ENCODE measurements around the gene OLFML2B. TPM values are rescaled to one million over a fixed set of nuclear protein-coding genes. Genes with fewer than 3 reads are reported as not detected.

OLFML2B gene
- total and polyA plus RNA-seq, 2 of the 13 experiments (the other 11 are each of a cell fraction or from before 2014, with no cell fraction given): not detected

DNA sequence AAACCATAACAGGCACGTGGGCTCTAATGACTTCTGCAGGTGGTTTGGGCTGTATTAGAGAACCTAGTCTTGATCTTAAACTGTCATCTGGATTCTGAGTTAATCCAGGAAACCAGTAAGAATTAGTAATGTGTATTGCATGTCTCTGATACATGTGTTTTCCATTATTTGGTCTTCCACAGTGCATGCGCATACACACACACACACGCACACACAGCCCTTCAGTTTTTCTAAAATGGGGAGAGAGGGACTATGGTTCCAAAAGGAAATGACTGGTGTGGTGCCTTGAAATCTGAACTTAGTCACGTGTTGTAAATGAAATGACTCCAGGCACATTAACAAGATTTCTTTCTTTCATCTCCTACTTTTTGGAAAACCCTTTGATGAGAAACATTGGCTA lies 67.6 kb downstream of the OLFML2B start:
- no peak for DNase-seq (ENCODE audit: low spot score)
- intact Hi-C loops (cut with micrococcal nuclease; ENCODE audit: unreplicated experiment) (no loop called here), in situ Hi-C loops (cut with HindIII; ENCODE audit: extremely low pct_ligation_motif_present, low pct_unique_long_range_greater_than_20kb) (no loop called here)
- H4K20me1 ChIP-seq (ENCODE audit: insufficient read depth, low read length): no peaks in the 10 kb centered on the region
- H3K9me3 ChIP-seq (ENCODE audit: low read length): no peaks in the 10 kb centered on the region
- TF ChIP-seq ZZZ3 (CRISPR knock-in tag; IDR thresholded peaks at IDR 0.05; ENCODE audit: borderline replicate concordance) (no peak), BCL6 (CRISPR knock-in tag; IDR thresholded peaks at IDR 0.05) (no peak)
- peaks cover 0 to 12% of the 10 kb centered on the region in 2 experiments; a peak in 3 of 5 replicates for H3K36me3 ChIP-seq (replicated peaks in 1 of 2; ENCODE audit: control insufficient read depth in 1 of 2, insufficient read depth in 2 of 2, low read length in 2 of 2)
- H3K9ac ChIP-seq (ENCODE audit: insufficient read depth, low read depth, low read length): no peak overlapping the region
- H3K4me2 ChIP-seq (ENCODE audit: low read depth, low read length): no peak overlapping the region
- H3K4me1 ChIP-seq (ENCODE audit: insufficient read depth, low read length): no peaks in the 10 kb centered on the region
- CTCF ChIA-PET (ENCODE audit: low intra/inter-chr PET ratio, low total read pairs): no interaction called here
- POLR2A ChIA-PET: no interaction called here
- ATAC-seq: no peak
- H3K27me3 ChIP-seq (ENCODE audit: control insufficient read depth in 1 of 2, insufficient read depth in 2 of 2, low read length in 2 of 2): no peaks in the 10 kb centered on the region
- FAIRE-seq: no peak
- H3K4me3 ChIP-seq (replicated peaks in 1 of 3; ENCODE audit: insufficient read depth in 1 of 3, low read depth in 2 of 3, low read length in 3 of 3): no peak overlapping the region
- no TSS peak for BruUV-seq (replicated peaks)
- no peak overlapping the region for H2AFZ ChIP-seq (ENCODE audit: low read length)
- H3K79me2 ChIP-seq (ENCODE audit: insufficient read depth, low read length): no peaks in the 10 kb centered on the region
- WGBS (ENCODE audit: low lambda C conversion rate): 93% methylated on average over 4 of the region's 4 CpGs
- no peak overlapping the region for H3K27ac ChIP-seq (ENCODE audit: extremely low read length, insufficient read depth, low read length)

DNA sequence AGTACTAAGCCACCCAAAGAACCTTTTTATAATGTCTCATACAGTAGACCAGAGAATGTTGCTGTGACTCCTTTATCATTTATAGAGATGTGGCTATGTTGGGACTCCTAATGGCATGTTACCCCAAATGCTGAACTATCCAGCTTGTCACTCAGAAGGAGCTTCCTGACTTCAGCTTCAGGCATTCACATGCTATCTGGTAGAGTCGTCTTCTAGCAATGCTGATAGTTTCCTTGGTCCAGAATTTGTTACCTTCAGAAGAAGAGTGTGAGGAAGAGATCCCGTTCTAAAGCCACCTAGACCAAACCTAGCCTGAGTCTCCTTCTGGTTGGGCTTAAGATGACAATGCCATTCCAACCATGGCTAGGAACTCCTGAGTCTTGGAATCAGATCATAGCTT lies 68.1 kb downstream of the OLFML2B start:
- Histone ChIP-seq H3K9me3 (ENCODE audit: low read length) (no peaks in the 10 kb centered on the region), H3K4me2 (ENCODE audit: low read depth, low read length) (no peak overlapping the region), H3K36me3 (replicated peaks in 1 of 2; ENCODE audit: control insufficient read depth in 1 of 2, insufficient read depth in 2 of 2, low read length in 2 of 2) (peaks cover 0 to 11% of the 10 kb centered on the region in 2 experiments; a peak in 3 of 5 replicates), H4K20me1 (ENCODE audit: insufficient read depth, low read length) (no peaks in the 10 kb centered on the region), H2AFZ (ENCODE audit: low read length) (no peak overlapping the region), H3K4me3 (replicated peaks in 1 of 3; ENCODE audit: insufficient read depth in 1 of 3, low read depth in 2 of 3, low read length in 3 of 3) (no peak overlapping the region), H3K4me1 (ENCODE audit: insufficient read depth, low read length) (no peaks in the 10 kb centered on the region), H3K27me3 (ENCODE audit: control insufficient read depth in 1 of 2, insufficient read depth in 2 of 2, low read length in 2 of 2) (no peaks in the 10 kb centered on the region), H3K79me2 (ENCODE audit: insufficient read depth, low read length) (no peaks in the 10 kb centered on the region), H3K9ac (ENCODE audit: insufficient read depth, low read depth, low read length) (no peak overlapping the region), H3K27ac (ENCODE audit: extremely low read length, insufficient read depth, low read length) (no peak overlapping the region)
- no peak for ATAC-seq
- CTCF ChIA-PET (ENCODE audit: low intra/inter-chr PET ratio, low total read pairs): no interaction called here
- POLR2A ChIA-PET: no interaction called here
- no TSS peak for BruUV-seq (replicated peaks)
- in situ Hi-C loops (cut with HindIII; ENCODE audit: extremely low pct_ligation_motif_present, low pct_unique_long_range_greater_than_20kb) (no loop called here), intact Hi-C loops (cut with micrococcal nuclease; ENCODE audit: unreplicated experiment) (no loop called here)
- no peak for DNase-seq (ENCODE audit: low spot score)
- no peak for FAIRE-seq
- 97% methylated on average over 2 of the region's 2 CpGs for WGBS (ENCODE audit: low lambda C conversion rate)
- TF ChIP-seq KLF6 (CRISPR knock-in tag; IDR thresholded peaks at IDR 0.05): no peak
- no peak for TF ChIP-seq ISL2 (CRISPR knock-in tag; IDR thresholded peaks at IDR 0.05)
- no peak for TF ChIP-seq ETV6 (CRISPR knock-in tag; conservative IDR thresholded peaks at IDR 0.05)
- TF ChIP-seq, protein P1, sequence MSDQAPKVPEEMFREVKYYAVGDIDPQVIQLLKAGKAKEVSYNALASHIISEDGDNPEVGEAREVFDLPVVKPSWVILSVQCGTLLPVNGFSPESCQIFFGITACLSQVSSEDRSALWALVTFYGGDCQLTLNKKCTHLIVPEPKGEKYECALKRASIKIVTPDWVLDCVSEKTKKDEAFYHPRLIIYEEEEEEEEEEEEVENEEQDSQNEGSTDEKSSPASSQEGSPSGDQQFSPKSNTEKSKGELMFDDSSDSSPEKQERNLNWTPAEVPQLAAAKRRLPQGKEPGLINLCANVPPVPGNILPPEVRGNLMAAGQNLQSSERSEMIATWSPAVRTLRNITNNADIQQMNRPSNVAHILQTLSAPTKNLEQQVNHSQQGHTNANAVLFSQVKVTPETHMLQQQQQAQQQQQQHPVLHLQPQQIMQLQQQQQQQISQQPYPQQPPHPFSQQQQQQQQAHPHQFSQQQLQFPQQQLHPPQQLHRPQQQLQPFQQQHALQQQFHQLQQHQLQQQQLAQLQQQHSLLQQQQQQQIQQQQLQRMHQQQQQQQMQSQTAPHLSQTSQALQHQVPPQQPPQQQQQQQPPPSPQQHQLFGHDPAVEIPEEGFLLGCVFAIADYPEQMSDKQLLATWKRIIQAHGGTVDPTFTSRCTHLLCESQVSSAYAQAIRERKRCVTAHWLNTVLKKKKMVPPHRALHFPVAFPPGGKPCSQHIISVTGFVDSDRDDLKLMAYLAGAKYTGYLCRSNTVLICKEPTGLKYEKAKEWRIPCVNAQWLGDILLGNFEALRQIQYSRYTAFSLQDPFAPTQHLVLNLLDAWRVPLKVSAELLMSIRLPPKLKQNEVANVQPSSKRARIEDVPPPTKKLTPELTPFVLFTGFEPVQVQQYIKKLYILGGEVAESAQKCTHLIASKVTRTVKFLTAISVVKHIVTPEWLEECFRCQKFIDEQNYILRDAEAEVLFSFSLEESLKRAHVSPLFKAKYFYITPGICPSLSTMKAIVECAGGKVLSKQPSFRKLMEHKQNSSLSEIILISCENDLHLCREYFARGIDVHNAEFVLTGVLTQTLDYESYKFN (CRISPR knock-in tag; conservative IDR thresholded peaks at IDR 0.05): no peak
- TF ChIP-seq, protein P2, sequence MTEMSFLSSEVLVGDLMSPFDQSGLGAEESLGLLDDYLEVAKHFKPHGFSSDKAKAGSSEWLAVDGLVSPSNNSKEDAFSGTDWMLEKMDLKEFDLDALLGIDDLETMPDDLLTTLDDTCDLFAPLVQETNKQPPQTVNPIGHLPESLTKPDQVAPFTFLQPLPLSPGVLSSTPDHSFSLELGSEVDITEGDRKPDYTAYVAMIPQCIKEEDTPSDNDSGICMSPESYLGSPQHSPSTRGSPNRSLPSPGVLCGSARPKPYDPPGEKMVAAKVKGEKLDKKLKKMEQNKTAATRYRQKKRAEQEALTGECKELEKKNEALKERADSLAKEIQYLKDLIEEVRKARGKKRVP (CRISPR knock-in tag; IDR thresholded peaks at IDR 0.05): no peak
- TF ChIP-seq, protein P3, sequence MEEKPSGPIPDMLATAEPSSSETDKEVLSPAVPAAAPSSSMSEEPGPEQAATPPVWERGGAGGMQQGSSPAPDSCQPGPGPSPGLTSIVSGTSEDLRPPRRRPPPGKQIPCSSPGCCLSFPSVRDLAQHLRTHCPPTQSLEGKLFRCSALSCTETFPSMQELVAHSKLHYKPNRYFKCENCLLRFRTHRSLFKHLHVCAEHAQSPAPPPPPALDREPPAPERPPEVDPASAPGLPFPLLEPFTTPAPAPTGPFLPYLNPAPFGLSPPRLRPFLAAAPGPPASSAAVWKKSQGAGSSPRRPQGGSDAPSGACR (CRISPR knock-in tag; IDR thresholded peaks at IDR 0.05): no peak
- TF ChIP-seq RBAK (CRISPR knock-in tag; IDR thresholded peaks at IDR 0.05): no peak
- TF ChIP-seq ZNF230 (CRISPR knock-in tag; IDR thresholded peaks at IDR 0.05): no peak
- TF ChIP-seq, protein P4, sequence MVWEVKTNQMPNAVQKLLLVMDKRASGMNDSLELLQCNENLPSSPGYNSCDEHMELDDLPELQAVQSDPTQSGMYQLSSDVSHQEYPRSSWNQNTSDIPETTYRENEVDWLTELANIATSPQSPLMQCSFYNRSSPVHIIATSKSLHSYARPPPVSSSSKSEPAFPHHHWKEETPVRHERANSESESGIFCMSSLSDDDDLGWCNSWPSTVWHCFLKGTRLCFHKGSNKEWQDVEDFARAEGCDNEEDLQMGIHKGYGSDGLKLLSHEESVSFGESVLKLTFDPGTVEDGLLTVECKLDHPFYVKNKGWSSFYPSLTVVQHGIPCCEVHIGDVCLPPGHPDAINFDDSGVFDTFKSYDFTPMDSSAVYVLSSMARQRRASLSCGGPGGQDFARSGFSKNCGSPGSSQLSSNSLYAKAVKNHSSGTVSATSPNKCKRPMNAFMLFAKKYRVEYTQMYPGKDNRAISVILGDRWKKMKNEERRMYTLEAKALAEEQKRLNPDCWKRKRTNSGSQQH (CRISPR knock-in tag; IDR thresholded peaks at IDR 0.05; ENCODE audit: low read depth): no peak
- no peak for TF ChIP-seq RXRA (CRISPR knock-in tag; IDR thresholded peaks at IDR 0.05)
- no peak for TF ChIP-seq KLF11 (CRISPR knock-in tag; IDR thresholded peaks at IDR 0.05)
